Liver (tissue), 9 donors: Measurements from ENCODE around the gene IQSEC2. TPM values are rescaled to one million over a fixed set of nuclear protein-coding genes. Genes with fewer than 3 reads are reported as not detected.

Experiments used
- DNase-seq: peaks from one replicate; pipeline ENCODE4 v3.0.0-alpha.2; 2017; ENCODE audit warnings: low spot score
- H3K27ac ChIP-seq, 2 donors: one replicate each; pipeline ENCODE4 v1.7.0; 2013; ENCODE audit warnings: inconsistent platforms in 2 of 2, low read length in 2 of 2, control low read depth in 1 of 2, low read depth in 1 of 2, mild to moderate bottlenecking in 1 of 2
- H3K27me3 ChIP-seq, 4 donors: one replicate each; pipeline versions ENCODE4 v1.6.1 to v1.7.0; 2013; ENCODE audit warnings: low read length in 3 of 4, inconsistent platforms in 1 of 4, mild to moderate bottlenecking in 1 of 4, moderate library complexity in 1 of 4; ENCODE audit not compliant: control insufficient read depth in 4 of 4, insufficient read depth in 4 of 4
- H3K36me3 ChIP-seq, 4 donors: one replicate each; pipeline versions ENCODE4 v1.6.1 to v1.7.0; 2013; ENCODE audit warnings: low read length in 3 of 4, mild to moderate bottlenecking in 3 of 4, low read depth in 1 of 4, moderate library complexity in 1 of 4; ENCODE audit not compliant: control insufficient read depth in 4 of 4, insufficient read depth in 3 of 4
- H3K4me1 ChIP-seq, 4 donors: one replicate each; pipeline versions ENCODE4 v1.6.1 to v1.7.0; 2013; ENCODE audit warnings: low read length in 3 of 4, mild to moderate bottlenecking in 3 of 4, moderate library complexity in 1 of 4; ENCODE audit not compliant: control insufficient read depth in 4 of 4, insufficient read depth in 4 of 4
- H3K4me3 ChIP-seq, 3 donors: one replicate each; pipeline versions ENCODE4 v1.6.1 to v1.7.0; 2013; ENCODE audit warnings: low read length in 3 of 3, control low read depth in 1 of 3, low read depth in 1 of 3, mild to moderate bottlenecking in 1 of 3
- H3K9ac ChIP-seq, 2 donors: one replicate each; pipeline ENCODE4 v1.7.0; 2013; ENCODE audit warnings: low read length in 2 of 2, mild to moderate bottlenecking in 2 of 2, moderate library complexity in 2 of 2, control low read depth in 1 of 2, low read depth in 1 of 2
- H3K9me3 ChIP-seq, 4 donors: one replicate each; pipeline versions ENCODE4 v1.6.1 to v1.7.0; 2013; ENCODE audit warnings: low read length in 3 of 4; ENCODE audit not compliant: control insufficient read depth in 4 of 4
- ATF3 ChIP-seq: IDR thresholded peaks from 2 replicates; pipeline ENCODE4 v1.6.1; 2016; ENCODE audit warnings: antibody characterized with exemption
- EGR1 ChIP-seq, 2 donors: IDR thresholded peaks; 2 replicates each; pipeline ENCODE4 v1.6.1; 2016 to 2018; ENCODE audit warnings: antibody characterized with exemption in 2 of 2, low read depth in 2 of 2
- FOXA1 ChIP-seq: IDR thresholded peaks from 2 replicates; pipeline ENCODE4 v1.6.1; 2016; ENCODE audit warnings: antibody characterized with exemption
- FOXA2 ChIP-seq: IDR thresholded peaks from 2 replicates; pipeline ENCODE4 v1.6.1; 2016; ENCODE audit warnings: antibody characterized with exemption
- GABPA ChIP-seq, 2 donors: IDR thresholded peaks in 1 of 2; conservative IDR thresholded peaks in 1 of 2; 2 replicates each; pipeline ENCODE4 v1.6.1; 2016; ENCODE audit warnings: antibody characterized with exemption in 2 of 2, mild to moderate bottlenecking in 1 of 2, moderate library complexity in 1 of 2
- HNF4A ChIP-seq, 2 donors: conservative IDR thresholded peaks; 2 replicates each; pipeline ENCODE4 v1.6.1; 2016; ENCODE audit warnings: antibody characterized with exemption in 2 of 2, mild to moderate bottlenecking in 2 of 2
- JUND ChIP-seq, 2 donors: IDR thresholded peaks; 2 replicates each; pipeline ENCODE4 v1.6.1; 2016; ENCODE audit warnings: antibody characterized with exemption in 2 of 2
- MAX ChIP-seq: IDR thresholded peaks from 2 replicates; pipeline ENCODE4 v1.6.1; 2016; ENCODE audit warnings: antibody characterized with exemption
- NR2F2 ChIP-seq: IDR thresholded peaks from 2 replicates; pipeline ENCODE4 v1.6.1; 2016; ENCODE audit warnings: antibody characterized with exemption
- RAD21 ChIP-seq, 2 donors: IDR thresholded peaks; 2 replicates each; pipeline ENCODE4 v1.6.1; 2016; ENCODE audit warnings: antibody characterized with exemption in 2 of 2, mild to moderate bottlenecking in 2 of 2
- RXRA ChIP-seq, 2 donors: IDR thresholded peaks; 2 replicates each; pipeline ENCODE4 v1.6.1; 2017 to 2018; ENCODE audit warnings: antibody characterized with exemption in 2 of 2, mild to moderate bottlenecking in 1 of 2
- SP1 ChIP-seq: IDR thresholded peaks from 2 replicates; pipeline ENCODE4 v1.6.1; 2018; ENCODE audit warnings: antibody characterized with exemption, mild to moderate bottlenecking
- TAF1 ChIP-seq: conservative IDR thresholded peaks from 2 replicates; pipeline ENCODE4 v1.6.1; 2016; ENCODE audit warnings: antibody characterized with exemption, mild to moderate bottlenecking
- YY1 ChIP-seq: IDR thresholded peaks from 2 replicates; pipeline ENCODE4 v1.6.1; 2016; ENCODE audit warnings: antibody characterized with exemption, mild to moderate bottlenecking
- ZBTB33 ChIP-seq: IDR thresholded peaks from 2 replicates; pipeline ENCODE4 v1.6.1; 2016; ENCODE audit warnings: antibody characterized with exemption
- WGBS: extraction: QIAGEN DNeasy Blood & Tissue Kit; methylation state at CpG from one replicate; pipeline ENCODE4 v1.1.7; 2013; 5-methylcytosine and 5-hydroxymethylcytosine counted together
- polyA plus RNA-seq, 2 donors: library from polyadenylated mRNA; stranded (reverse) in 1 of 2; unstranded in 1 of 2; fragments of 200-250 nt in 1 of 2; fragments of >200 nt in 1 of 2; fragmentation: Nextera tagmentation in 1 of 2; extraction: Ambion mirVana in 1 of 2; gene quantifications; one replicate each; pipeline versions ENCODE4 v1.2.1 to v1.2.3, GENCODE V29; 2013 to 2015
- total RNA-seq, 2 donors: library from RNA; depleted of rRNA; stranded (reverse); fragments of >200 nt; gene quantifications; one replicate each; pipeline ENCODE4 v1.2.3, GENCODE V29; 2014
- TF ChIP-seq, protein P1 (sequence below): IDR thresholded peaks from 2 replicates; pipeline ENCODE4 v1.6.1; 2016; ENCODE audit warnings: antibody characterized with exemption, mild to moderate bottlenecking
- donor health status: healthy.
- donor health status: healthy.
- donor health status: healthy.
- donor health status: healthy.
- donor health status: healthy.

Gene IQSEC2
- total and polyA plus RNA-seq, 4 donors = 0.40 to 2.1 (median 1.4) TPM

- 94% methylated on average over 4 of the region's 4 CpGs for WGBS
- Histone ChIP-seq H3K27me3 (no peaks in the 10 kb centered on the region), H3K36me3 (no peaks in the 10 kb centered on the region), H3K4me1 (no peaks in the 10 kb centered on the region), H3K4me3 (no peak overlapping the region), H3K9ac (no peak overlapping the region), H3K9me3 (no peaks in the 10 kb centered on the region), H3K27ac (no peak overlapping the region)
- DNase-seq = no peak
- TF ChIP-seq GABPA (IDR thresholded peaks at IDR 0.05 in 1 of 2, conservative IDR thresholded peaks at IDR 0.05 in 1 of 2) (no peak), SP1 (no peak), JUND (IDR thresholded peaks at IDR 0.05) (no peak), FOXA2 (no peak), ZBTB33 (no peak), ATF3 (no peak), RXRA (IDR thresholded peaks at IDR 0.05) (no peak), RAD21 (IDR thresholded peaks at IDR 0.05) (no peak), HNF4A (conservative IDR thresholded peaks at IDR 0.05) (no peak), NR2F2 (no peak), FOXA1 (no peak), MAX (no peak), YY1 (no peak), EGR1 (IDR thresholded peaks at IDR 0.05; ENCODE audit: low read depth in 2 of 2) (no peak), TAF1 (no peak)
- TF ChIP-seq, protein P1, sequence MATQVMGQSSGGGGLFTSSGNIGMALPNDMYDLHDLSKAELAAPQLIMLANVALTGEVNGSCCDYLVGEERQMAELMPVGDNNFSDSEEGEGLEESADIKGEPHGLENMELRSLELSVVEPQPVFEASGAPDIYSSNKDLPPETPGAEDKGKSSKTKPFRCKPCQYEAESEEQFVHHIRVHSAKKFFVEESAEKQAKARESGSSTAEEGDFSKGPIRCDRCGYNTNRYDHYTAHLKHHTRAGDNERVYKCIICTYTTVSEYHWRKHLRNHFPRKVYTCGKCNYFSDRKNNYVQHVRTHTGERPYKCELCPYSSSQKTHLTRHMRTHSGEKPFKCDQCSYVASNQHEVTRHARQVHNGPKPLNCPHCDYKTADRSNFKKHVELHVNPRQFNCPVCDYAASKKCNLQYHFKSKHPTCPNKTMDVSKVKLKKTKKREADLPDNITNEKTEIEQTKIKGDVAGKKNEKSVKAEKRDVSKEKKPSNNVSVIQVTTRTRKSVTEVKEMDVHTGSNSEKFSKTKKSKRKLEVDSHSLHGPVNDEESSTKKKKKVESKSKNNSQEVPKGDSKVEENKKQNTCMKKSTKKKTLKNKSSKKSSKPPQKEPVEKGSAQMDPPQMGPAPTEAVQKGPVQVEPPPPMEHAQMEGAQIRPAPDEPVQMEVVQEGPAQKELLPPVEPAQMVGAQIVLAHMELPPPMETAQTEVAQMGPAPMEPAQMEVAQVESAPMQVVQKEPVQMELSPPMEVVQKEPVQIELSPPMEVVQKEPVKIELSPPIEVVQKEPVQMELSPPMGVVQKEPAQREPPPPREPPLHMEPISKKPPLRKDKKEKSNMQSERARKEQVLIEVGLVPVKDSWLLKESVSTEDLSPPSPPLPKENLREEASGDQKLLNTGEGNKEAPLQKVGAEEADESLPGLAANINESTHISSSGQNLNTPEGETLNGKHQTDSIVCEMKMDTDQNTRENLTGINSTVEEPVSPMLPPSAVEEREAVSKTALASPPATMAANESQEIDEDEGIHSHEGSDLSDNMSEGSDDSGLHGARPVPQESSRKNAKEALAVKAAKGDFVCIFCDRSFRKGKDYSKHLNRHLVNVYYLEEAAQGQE = no peak
These were observed 39.1 kb downstream of the IQSEC2 start for GRCh38 chrX:53242310-53242709.

- Histone ChIP-seq H3K27me3 (no peaks in the 10 kb centered on the region), H3K4me1 (no peaks in the 10 kb centered on the region), H3K4me3 (no peak overlapping the region), H3K9me3 (no peaks in the 10 kb centered on the region), H3K36me3 (no peaks in the 10 kb centered on the region), H3K9ac (no peak overlapping the region), H3K27ac (no peak overlapping the region)
- TF ChIP-seq, protein P1 = no peak
- no peak for TF ChIP-seq HNF4A (conservative IDR thresholded peaks at IDR 0.05)
- no peak for TF ChIP-seq RAD21 (IDR thresholded peaks at IDR 0.05)
- TF ChIP-seq FOXA1 = no peak
- no peak for TF ChIP-seq NR2F2
- no peak for TF ChIP-seq JUND (IDR thresholded peaks at IDR 0.05)
- no peak for TF ChIP-seq YY1
- no peak for TF ChIP-seq ZBTB33
- DNase-seq = no peak
- 92% methylated on average over 7 of the region's 7 CpGs for WGBS
These were observed 39.8 kb downstream of the IQSEC2 start for GRCh38 chrX:53241558-53241957.
